Neuron (in vitro differentiated cells): Measurements from ENCODE around the gene PRKCZ.

Experiments used
- H2AFZ ChIP-seq: one replicate; pipeline ENCODE4 v1.6.1; 2013; ENCODE audit warnings: low read depth, mild to moderate bottlenecking, inconsistent platforms, low read length, moderate library complexity
- H3K27me3 ChIP-seq: one replicate; pipeline ENCODE4 v1.6.1; 2013; ENCODE audit warnings: low read length; ENCODE audit not compliant: insufficient read depth
- H3K36me3 ChIP-seq: one replicate; pipeline ENCODE4 v1.6.1; 2013; ENCODE audit warnings: low read length; ENCODE audit not compliant: insufficient read depth
- H3K4me1 ChIP-seq: one replicate; pipeline ENCODE4 v1.6.1; 2013; ENCODE audit warnings: low read length; ENCODE audit not compliant: insufficient read depth
- H3K4me3 ChIP-seq: 2 replicates; pipeline ENCODE4 v1.5.1; 2013; ENCODE audit warnings: mild to moderate bottlenecking, low read length, moderate library complexity
- H3K9me3 ChIP-seq: one replicate; pipeline ENCODE4 v1.6.1; 2013; ENCODE audit warnings: low read length

The PRKCZ gene

DNA sequence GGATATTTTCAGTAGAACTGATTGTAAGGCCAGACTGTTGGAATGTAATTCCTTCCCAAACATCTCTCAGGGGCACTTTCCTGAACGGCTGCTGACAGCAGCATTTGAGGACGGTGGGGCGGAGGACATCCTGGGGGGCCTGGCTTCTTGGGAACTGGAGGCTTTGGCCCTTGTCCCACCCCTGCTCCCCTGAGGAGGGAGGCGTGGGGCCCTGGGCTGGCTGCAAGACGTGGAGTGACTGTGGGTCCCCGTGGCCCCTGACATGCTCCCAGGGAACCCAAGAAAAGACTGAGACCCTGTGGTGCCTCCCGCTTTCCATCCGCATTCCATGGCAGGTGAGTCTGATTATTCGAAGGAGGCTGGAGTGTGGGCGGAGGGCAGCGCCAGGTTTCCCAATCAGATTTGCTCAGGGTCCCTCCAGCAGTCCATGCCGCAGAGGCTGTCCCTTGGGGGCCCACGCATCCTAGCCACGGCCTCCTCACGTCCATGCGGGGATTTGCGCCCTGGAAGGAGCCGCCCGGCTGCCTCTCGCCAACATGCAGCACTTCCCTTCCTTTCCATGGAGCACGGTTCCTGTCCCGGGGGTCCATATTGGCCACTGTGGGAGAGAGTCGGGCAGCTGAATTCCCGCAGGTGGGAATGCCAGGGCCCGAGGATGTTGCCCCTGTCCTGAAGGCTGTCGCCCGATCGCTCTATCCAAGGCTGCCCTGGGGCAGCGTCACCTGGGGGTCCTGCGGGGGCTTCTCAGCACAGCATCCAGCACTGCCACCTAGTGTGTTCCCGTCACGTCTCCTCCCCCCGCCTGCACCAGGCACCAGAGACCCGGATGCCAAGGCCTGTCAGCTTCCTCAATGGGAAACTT is 75.4 kb downstream of the PRKCZ start:
- Histone ChIP-seq H3K27me3 (no peaks in the 10 kb centered on the region), H3K4me1 (peaks cover 13% of the 10 kb centered on the region), H3K9me3 (no peaks in the 10 kb centered on the region), H3K4me3 (no peak overlapping the region), H3K36me3 (no peaks in the 10 kb centered on the region), H2AFZ (no peak overlapping the region)

DNA sequence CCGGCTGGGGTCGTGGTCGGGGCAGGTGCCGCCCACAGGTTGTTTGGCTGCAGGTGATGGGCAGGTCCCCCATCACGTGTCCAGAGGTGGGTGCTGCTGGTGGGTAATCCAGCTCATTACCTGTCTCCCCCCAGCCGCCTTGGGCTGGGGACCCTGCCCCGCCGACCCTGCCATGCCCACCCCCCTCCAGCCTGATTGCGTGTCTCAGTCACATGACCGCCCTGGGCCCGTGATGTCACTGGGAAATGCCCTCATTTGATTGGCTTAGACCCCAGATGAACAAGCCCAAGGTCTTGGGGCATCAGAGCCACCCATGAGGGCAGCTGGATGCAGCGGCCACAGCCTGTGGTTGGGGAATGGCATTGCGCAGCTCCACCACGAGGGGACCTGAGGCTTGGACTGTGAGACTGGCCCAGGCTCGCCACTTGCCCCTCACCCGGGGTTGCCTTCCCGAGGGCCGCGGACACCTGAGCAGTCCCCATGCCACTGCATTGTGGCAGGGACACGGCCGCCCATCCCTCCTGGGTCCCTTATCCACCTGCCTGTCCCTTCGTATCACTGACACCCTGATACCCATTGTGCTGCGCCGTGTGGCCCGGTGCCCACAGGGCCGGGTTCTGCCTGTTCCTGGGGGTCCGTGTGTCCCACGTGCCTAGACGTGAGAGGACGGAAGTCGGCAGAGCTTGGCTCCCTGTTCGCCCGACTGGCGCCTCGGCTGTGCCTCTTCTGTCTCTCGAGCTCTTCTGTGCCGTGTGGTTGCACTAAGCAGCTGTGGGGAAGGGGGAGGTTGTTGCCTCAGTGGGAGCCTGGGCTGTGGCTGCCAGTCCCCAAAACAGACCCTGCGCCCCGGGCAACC is 76.3 kb downstream of the PRKCZ start:
- H3K27me3 ChIP-seq, result no peaks in the 10 kb centered on the region
- H2AFZ ChIP-seq, result no peak overlapping the region
- H3K4me3 ChIP-seq, result no peak overlapping the region
- peaks cover 13% of the 10 kb centered on the region for H3K4me1 ChIP-seq
- H3K36me3 ChIP-seq, result no peaks in the 10 kb centered on the region
- H3K9me3 ChIP-seq, result no peaks in the 10 kb centered on the region

DNA sequence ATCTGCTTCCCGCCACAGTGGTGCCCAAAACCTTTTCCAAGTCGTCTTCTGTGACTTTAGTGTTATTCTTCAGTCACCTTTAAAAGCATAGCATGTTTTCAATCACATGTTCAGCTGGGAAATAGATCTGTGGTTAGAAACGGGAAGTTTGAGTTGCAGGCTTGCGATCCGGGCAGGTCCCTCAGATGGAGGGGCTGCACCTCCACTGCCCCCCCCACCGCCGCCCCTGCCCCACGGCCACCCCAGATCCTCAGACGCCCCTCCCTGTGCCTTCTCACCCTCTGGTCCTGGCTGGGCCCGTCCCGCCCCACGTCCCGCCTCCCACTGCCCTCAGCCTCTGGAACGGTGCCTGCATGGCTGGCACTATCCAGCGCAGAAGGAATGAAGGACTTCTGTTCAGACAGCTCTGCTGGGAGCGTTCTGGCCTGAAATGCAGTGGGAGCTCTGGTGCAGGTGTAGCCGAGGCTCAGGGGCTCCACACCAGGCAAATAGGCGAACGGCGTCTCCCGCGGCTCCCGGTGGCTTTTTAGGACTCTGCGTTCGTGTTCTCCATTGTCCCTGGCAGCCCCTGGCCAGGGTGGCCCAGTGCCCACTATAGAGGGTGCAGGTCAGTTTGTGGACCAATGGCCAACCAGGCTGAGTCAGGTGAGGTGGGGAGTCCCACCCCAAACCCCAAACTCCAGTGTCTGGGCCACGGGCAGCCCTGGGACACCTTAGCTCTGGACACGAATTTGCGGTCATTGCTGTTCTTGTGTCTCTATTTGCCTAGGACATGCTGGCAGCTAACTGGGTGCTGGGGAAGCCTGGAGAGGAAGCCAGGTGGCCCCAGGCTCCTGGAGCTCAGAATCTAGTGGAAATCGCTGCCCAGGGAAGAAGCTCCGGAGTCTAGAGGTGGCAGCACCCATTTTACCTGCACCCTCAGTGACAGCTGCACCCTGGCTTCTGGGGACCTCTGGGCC is 77.3 kb downstream of the PRKCZ start:
- Histone ChIP-seq H3K4me1 (peaks cover 13% of the 10 kb centered on the region), H3K4me3 (no peak overlapping the region), H3K27me3 (no peaks in the 10 kb centered on the region), H3K36me3 (no peaks in the 10 kb centered on the region), H2AFZ (no peak overlapping the region), H3K9me3 (no peaks in the 10 kb centered on the region)

DNA sequence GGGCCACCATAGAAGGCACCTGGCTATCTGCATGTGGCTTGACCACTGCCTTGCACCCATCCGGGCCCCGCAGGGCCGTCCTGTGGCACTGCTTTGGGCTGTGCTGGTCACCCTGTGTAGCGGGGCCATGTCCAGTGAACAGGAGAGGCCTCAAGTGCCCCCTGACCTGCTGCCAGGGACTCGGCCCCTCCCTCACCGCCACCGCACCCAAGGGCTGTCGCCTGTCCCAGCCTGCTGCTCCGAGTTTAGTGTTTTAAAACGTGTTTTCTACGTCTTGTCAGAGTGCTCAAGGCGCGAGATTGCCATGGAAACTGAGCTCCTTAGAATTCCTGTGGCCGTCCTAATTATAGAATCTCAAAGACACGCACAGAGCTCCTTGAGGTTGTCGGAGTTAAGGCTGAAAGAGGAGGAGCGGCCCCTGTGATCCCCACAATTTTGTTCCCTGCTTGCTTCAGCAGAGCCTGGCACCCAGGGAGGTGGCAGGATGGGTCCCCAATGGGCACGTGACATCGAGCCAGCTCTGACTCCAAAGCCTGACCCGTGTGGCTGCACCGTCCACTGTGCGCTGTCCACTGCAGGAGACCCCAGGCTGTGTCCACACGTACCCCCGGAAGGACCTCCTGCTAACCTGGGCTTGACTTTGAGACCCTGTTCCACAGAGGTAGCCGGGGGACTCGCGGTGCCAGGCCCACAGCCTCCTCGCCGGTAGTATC is 78.1 kb downstream of the PRKCZ start:
- H3K4me3 ChIP-seq, result no peak overlapping the region
- H3K36me3 ChIP-seq, result no peaks in the 10 kb centered on the region

DNA sequence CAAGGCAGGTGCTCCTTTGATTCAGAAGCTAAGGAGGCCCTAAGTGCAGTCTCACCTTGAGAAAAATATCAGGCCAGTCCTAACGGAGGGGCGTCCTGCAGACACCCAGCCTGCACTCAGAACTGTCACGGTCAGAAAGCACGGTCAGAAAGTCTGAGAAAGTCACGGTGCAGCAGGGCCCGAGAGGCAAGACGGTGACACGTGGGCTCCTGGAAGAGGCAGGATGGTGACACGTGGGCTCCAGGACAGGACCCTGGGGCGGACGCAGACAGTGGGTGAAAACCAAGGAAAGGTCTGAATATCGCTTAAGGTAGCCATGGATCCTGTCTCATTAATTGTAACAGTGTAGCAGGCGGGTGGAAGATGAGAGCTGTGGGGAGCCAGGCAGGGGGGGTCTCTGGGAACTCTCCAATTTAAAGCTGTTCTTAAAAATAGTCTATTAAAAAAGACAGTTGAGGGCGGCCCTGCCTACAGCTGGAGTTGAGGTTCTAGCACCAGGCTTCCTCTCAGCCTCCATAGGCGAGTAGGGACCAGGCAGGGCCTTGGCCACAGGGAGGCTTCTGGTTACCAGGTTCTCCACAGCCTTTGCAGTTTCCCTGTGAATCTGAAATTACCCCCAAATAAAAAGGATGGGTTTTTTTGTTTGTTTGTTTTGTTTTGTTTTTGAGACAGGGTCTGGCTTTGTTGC is 79.2 kb downstream of the PRKCZ start:
- H3K27me3 ChIP-seq, result no peaks in the 10 kb centered on the region
- H3K4me3 ChIP-seq, result no peak overlapping the region
- no peaks in the 10 kb centered on the region for H3K36me3 ChIP-seq
- peaks cover 18% of the 10 kb centered on the region for H3K4me1 ChIP-seq
- no peaks in the 10 kb centered on the region for H3K9me3 ChIP-seq
- H2AFZ ChIP-seq, result no peak overlapping the region

More for the DNA sequence above, 78.1 kb downstream of the PRKCZ start:
- Histone ChIP-seq H3K9me3 (no peaks in the 10 kb centered on the region), H3K4me1 (peaks cover 13% of the 10 kb centered on the region), H3K27me3 (no peaks in the 10 kb centered on the region), H2AFZ (no peak overlapping the region)

DNA sequence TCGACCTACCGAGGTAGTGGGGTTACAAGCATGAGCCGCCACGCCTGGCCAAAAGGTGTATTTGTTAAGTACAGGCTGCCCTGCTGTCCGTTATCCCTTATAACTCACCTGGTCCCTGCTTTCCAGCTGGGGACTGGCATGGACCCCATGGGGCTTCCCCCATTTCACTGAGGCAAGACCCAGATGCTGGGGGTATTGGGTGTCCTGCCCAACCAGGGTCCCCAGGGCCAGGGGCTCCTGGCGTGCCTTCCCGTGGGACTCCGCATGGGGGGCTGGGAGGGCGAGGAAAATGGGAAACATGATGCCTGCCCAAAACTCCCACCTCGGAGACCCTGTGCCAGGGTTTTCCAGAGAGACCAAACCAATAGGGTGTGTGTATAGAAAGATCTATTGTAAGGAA is 79.9 kb downstream of the PRKCZ start:
- H3K36me3 ChIP-seq, result no peaks in the 10 kb centered on the region
- H3K27me3 ChIP-seq, result no peaks in the 10 kb centered on the region
- no peak overlapping the region for H2AFZ ChIP-seq
- H3K9me3 ChIP-seq, result no peaks in the 10 kb centered on the region
- H3K4me3 ChIP-seq, result no peak overlapping the region
- H3K4me1 ChIP-seq, result peaks cover 24% of the 10 kb centered on the region

DNA sequence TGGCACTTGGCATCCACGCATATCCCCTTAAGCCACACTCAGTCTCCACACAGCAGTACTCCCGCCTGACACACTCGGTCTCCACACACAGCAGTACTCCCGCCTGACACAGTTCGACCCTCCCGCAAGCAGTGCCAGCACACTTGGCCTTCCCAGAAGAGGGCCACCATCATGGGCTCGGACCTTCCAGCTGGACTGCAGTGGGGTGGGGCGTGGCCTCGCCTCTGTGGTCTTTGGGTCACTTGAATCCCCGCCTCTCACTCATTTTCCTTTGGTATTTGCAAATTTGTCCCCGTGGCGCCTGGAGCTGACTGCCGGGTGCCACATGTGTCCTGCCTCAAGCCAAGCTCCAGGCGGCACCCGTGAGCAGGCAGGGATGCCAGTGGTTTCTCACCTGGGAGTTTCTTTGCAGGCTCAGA is 80.7 kb downstream of the PRKCZ start:
- H2AFZ ChIP-seq, result no peak overlapping the region
- no peaks in the 10 kb centered on the region for H3K9me3 ChIP-seq
- no peaks in the 10 kb centered on the region for H3K36me3 ChIP-seq

DNA sequence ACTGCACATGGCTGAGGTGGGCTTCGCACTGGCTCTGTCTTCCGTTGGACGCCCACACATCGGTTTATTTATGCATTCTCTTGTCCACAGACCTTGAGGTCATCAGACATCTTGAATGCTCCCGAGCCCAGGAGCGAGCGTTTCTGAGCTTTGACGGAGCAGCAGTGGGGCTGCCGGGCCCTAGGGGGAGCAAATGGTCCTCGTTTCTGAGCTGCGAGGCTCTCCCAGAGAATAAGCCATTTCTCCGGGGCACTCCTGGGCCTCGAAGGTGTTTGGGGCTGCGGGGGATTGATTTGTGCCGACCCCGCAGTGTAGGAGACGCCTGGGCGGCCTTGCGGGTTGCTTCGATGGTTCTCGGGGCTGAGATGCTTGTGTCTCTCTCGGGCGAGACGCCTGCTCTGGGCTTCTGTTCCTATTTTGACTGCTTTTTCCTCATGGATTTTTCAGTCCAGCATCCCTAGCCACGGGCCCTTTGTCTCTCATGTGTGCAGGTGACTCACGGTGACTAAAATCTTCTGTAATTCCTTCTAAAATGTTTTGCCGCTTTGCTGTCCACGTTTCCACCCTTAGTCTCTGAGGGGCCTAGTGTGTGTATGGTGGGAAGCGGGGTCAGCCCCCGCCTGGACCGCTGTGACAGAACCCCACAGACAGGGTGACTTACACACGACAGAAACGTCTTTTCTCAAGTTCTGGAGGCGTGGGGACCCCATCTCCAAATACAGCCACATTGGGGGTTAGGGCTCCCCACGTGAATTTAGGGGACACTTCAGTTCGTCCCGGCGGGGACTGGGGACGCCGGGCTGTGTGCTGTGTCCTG is 82.2 kb downstream of the PRKCZ start:
- H3K36me3 ChIP-seq, result no peaks in the 10 kb centered on the region
- no peak overlapping the region for H2AFZ ChIP-seq
- peaks cover 35% of the 10 kb centered on the region for H3K4me1 ChIP-seq
- no peaks in the 10 kb centered on the region for H3K9me3 ChIP-seq
- H3K4me3 ChIP-seq, result no peak overlapping the region
- H3K27me3 ChIP-seq, result no peaks in the 10 kb centered on the region

More for the DNA sequence above, 80.7 kb downstream of the PRKCZ start:
- no peak overlapping the region for H3K4me3 ChIP-seq
- no peaks in the 10 kb centered on the region for H3K27me3 ChIP-seq
- peaks cover 31% of the 10 kb centered on the region for H3K4me1 ChIP-seq

DNA sequence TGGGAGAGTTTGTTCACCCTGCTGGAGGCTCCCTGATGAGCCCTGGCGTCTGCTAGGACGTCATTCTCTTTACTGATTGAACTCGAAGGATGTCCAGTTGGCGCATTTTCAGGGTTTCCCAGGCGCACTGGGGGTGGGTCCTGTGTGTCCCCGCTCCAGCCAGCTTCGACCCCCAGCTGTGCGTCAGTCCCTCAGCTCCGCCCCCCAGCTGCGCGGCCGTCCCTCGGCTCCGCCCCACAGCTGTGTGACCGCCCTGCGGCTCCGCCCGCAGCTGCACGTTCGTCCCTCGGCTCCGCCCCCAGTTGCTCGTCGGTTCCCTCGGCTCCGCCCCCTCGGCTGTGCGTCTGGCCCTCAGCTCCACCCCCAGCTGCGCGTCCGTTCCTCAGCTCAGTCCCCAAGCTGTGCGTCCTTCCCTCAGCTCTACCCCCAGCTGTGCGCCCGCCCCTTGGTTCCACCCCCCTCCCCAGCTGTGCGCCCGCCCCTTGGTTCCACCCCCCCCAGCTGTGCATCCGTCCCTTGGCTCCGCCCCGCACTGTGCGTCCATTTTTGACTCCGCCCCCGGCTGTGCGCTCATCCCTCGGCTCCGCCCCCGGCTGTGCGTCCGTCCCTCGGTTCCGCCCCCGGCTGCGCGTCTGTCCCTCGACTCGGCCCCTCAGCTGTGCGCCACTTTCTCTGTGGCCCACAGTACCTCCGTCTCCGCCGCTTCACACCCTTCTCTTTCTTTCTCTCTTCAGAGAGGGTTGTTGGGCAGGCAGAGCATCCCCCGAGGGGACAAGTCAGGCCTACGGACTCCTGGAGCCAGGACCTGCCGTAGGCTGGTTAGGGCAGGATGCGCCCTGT is 83.0 kb downstream of the PRKCZ start:
- H3K36me3 ChIP-seq, result no peaks in the 10 kb centered on the region
- peaks cover 28% of the 10 kb centered on the region for H3K4me1 ChIP-seq
- no peak overlapping the region for H2AFZ ChIP-seq
- H3K27me3 ChIP-seq, result no peaks in the 10 kb centered on the region
- no peaks in the 10 kb centered on the region for H3K9me3 ChIP-seq
- H3K4me3 ChIP-seq, result no peak overlapping the region

DNA sequence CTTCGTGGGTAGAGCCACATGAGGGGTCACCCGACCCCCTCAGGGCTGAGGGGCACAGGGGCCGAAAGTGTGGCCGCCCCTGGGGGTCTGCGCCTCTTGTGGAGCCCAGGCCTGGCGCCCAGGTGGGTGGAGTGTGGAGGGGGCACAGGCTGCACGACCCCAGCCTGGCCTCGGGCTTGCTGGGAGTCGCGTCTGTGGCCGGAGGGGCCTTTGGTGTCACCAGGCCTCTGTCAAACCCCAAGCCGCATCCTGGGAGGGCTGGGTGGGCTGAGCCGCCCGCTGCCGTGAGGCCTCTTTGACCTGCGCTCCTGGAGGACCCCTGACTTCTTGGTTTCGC is 83.6 kb downstream of the PRKCZ start:
- H3K36me3 ChIP-seq, result no peaks in the 10 kb centered on the region
- peaks cover 23% of the 10 kb centered on the region for H3K4me1 ChIP-seq
- no peak overlapping the region for H3K4me3 ChIP-seq
- H3K27me3 ChIP-seq, result no peaks in the 10 kb centered on the region
- H2AFZ ChIP-seq, result no peak overlapping the region
- no peaks in the 10 kb centered on the region for H3K9me3 ChIP-seq

DNA sequence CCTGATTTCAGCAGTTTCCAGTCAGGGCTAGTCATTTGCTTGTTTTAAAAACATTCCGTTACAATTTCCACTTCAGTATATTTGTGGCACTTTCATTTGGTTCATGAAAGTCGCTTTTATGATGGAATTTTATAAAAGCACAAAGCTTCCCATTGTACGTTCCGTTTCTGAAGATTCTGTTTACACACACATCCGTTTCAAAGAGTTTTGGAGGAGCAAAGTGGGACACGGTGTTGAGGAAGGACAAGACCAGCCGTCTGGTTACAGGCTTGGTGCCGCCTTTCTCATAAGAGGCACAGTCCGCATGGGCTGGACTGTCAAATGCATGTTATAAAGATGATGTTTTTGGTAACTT is 84.0 kb downstream of the PRKCZ start:
- Histone ChIP-seq H3K27me3 (no peaks in the 10 kb centered on the region), H3K9me3 (no peaks in the 10 kb centered on the region), H2AFZ (no peak overlapping the region), H3K36me3 (no peaks in the 10 kb centered on the region), H3K4me1 (peaks cover 23% of the 10 kb centered on the region), H3K4me3 (no peak overlapping the region)
